ELF-1 (cell line): ENCODE measurements around the gene GDF10.

Source experiments
- DNase-seq: peaks from one replicate; pipeline ENCODE4 v3.0.0-alpha.2; 2016; ENCODE audit warnings: low read depth, low spot score

GDF10 gene

GRCh38 chr10:47351899-47352815 lies 52.2 kb downstream of the GDF10 start:
- DNase-seq, result peak; percentile 21

DNA sequence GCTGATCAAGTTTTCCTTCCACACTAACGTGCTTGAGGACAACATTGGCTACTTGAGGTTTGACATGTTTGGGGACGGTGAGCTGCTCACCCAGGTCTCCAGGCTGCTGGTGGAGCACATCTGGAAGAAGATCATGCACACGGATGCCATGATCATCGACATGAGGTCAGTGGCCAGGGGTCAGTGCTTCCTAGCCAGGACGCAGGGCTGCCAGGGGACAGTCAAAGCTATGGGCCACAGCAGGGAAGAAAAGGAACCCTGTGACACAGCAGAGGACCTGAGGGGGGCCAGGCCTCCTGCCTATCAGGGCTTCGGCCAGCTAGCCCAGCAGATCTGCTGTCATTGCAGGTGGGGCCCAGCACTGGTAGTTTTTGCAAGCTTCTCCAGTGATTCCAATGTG lies 53.4 kb downstream of the GDF10 start:
- no peak for DNase-seq

DNA sequence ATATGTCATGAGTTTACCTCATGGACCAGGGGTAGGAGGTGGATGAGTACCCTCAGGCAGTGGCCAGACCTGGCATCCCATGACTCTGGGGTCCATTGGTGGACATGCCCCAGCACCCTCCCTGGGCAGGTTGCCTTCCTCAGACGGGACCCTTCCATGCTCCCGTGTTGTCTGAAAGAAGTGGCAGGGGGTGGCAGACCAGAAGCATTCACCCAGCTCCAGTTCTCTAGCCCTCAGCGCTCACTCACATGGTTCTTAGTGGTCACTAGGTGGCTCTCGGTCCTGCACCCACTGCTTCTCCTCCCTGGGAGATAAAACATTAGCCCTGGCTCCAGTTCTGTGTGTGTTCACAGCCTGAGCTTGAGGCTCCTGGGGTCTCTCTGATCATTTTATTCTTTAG lies 54.2 kb downstream of the GDF10 start:
- DNase-seq, result no peak

DNA sequence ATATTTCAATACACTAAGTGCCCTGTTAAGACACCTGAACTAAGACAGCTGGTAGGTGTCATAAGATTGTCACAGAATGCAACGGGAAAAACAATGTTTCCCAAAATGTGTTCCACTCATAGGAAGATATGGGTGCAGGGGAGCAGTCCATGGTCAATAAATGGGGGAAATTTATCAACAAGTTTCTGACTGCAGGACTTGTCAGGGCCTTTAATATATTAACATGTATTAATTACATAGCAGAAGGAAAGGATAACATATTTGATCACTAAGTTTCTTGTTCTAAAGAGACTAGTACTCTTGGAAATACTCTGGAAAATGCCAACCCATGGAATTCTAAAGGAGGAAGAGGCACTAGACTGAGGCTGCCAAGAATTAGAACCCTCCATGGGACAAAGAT lies 54.9 kb downstream of the GDF10 start:
- no peak for DNase-seq

DNA sequence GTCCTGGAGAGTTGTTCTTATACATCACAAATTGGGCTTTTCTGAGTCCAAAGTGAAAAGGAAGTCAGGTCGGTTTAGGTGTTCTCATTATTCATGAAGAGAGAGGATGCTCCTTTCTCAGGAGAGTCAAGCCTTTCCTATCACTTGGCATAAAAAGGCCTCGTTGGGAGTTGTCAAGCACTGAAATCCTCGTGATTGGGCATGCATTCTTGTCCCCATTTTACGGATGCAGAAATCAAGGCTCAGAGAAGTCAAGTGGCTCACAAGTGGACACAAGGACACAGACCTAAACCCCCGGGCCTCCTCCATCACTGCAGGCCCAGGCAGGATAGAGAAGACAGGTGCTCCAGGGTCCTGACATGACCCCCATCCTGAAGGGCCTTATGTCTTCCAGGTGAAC lies 56.7 kb downstream of the GDF10 start:
- DNase-seq, result no peak

DNA sequence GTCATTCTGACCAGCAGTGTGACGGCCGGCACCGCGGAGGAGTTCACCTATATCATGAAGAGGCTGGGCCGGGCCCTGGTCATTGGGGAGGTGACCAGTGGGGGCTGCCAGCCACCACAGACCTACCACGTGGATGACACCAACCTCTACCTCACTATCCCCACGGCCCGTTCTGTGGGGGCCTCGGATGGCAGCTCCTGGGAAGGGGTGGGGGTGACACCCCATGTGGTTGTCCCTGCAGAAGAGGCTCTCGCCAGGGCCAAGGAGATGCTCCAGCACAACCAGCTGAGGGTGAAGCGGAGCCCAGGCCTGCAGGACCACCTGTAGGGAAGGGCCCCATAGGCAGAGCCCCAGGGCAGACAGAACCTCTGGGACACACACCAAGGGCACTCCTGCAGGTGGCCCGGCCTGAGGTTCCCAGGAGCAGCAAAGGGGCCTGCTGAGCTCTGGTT lies 57.2 kb downstream of the GDF10 start:
- no peak for DNase-seq

DNA sequence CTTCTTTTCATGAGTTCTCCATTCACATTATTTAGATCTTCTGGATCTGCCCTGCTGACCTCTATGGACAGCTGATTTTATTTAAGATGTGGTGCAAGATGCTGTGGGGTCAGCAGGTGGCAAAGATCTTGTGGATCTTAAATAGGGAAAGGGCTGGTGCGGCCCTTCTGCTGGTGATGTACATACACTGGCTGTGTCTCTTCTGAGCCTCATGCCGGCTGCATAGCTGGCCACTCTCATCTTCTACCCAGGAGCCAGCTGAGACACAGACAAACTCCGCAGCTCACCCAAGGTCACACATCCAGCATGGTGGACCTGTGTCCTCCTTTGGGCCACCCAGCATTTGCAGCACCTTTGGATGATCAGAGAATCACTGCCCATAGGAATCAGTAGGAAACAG lies 57.9 kb downstream of the GDF10 start:
- no peak for DNase-seq

- DNase-seq, result no peak
Measured at GRCh38 chr10:47358457-47358856, 58.5 kb downstream of the GDF10 start.

DNA sequence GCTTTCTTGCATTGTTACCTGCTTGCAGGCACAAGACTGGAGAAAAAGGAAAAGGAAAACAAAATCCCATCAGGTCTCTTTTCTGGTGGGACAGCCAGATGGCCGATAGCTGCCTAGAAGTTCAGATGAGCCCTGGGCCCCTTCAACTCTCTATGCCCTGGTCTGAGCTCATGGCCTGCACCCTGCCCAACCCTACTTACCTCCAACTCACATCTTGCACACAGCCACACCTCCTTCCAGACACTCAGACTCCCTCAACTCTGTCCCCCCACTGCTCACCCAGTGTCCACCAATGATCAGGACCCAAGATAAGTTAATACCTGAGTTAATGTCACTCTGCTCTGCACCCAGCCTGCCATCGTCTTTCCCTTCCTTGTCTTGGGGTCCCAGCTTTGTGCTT lies 59.1 kb downstream of the GDF10 start:
- no peak for DNase-seq

GRCh38 chr10:47359626-47360418 lies 59.8 kb downstream of the GDF10 start:
- no peak for DNase-seq

GRCh38 chr10:47360419-47361040 lies 60.5 kb downstream of the GDF10 start:
- DNase-seq, result peak; percentile 69

GRCh38 chr10:47361293-47361692 lies 61.3 kb downstream of the GDF10 start:
- DNase-seq, result peak; percentile 82

DNA sequence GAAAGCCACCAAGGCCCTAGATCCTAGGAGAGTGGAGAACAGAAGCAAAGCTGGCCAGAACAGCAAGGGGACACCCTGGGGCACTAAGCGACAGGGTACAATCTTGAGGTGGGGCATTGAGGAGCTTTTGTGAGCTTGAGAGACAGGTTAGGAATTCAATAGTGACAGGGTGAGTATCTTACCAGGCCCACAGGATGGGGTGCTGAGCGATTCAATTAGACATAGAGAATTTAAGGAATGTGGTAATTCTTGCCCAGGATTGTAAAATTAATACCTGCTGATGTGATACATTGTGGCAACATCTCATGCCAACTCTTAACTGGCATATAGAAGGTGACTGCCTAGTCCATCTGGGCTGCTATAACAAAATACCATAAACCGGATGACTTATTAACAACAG lies 62.2 kb downstream of the GDF10 start:
- DNase-seq, result no peak
